CD4-positive, alpha-beta T cell treated with Interferon alpha-2 for 1 hour (primary cell): ENCODE measurements around the gene KRTAP4-16.
"Not testable (repeated sequence)": the region's sequence is repeated elsewhere in the genome, so short reads cannot be mapped to it uniquely, and the experiment has no call there.

ENCODE experiments used
- DNase-seq, 2 donors: peaks; one replicate each; pipeline ENCODE4 v3.0.0-alpha.2; 2020 to 2022

The KRTAP4-16 gene

DNA sequence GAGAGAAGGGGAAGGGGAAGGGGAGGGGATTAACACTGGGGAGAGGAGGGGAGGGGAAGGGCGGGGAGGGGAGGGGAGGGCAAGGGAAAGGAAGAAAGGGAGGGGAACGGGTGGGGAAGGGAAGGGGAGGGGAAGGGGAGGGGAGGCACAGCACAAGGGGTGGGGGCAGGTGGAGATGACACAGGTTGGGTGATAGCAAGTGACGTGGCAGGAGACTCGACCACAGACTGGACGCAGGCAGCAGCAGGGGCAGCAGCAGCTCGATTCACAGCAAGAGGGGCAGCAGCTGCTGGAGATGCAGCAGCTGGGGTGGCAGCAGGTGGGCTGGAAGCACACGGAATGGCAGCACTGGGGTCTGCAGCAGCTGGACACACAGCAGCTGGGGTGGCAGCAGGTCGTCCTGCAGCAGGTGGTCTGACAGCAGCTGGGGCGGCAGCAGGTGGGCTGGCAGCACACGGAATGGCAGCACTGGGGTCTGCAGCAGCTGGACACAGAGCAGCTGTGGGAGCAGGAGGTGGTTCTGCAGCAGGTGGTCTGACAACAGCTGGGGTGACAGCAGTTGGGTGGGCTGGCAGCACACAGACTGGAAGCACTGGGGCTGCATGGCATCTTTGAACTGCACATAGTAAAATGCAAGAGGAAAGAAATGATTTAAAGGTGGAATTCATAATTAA is at the start of gene KRTAP4-16:
TSS of gene KRTAP4-16 (minus strand) at position 624 of the 674 bp plus-strand sequence. CDS start at position 624, 0 bp downstream.
- no peak for DNase-seq

DNA sequence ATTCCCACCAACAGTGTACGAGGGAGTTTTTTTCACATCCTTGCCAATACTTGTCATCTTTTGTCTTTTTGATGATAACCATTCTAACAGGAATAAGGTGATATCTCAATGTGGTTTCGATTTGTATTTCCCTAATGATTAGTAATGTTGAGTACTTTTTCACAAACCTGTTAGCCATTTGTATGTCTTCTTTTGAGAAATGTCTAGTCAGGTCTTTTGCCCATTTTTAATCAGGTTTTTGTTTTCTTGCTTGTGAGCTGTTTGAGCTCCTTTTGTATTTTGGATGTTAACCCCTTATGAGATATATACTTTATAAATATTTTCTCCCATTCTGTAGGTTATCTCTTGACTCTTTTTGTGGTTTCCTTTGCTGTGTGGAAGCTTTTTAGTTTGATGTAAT is 49.5 kb upstream of the KRTAP4-16 start:
- DNase-seq = no peak

DNA sequence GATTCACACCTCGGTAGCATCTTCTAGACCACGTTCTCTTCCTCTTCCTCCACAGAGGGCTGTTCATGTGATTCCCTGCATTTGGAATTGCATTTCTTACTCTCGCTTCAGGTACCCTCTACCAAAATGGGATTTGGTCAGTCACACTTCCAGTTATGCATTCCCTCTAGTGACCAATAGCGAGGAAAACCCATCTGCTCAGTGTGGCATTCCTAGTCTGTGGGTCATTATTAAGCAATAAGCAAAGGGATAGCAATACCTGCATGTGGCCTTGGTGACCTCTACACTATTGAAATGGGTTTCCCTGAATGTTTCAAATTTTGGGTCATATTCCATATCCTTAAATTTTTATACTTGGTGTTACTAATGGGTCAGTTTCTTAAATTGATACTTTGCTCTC is 48.0 kb upstream of the KRTAP4-16 start:
- no peak for DNase-seq

DNA sequence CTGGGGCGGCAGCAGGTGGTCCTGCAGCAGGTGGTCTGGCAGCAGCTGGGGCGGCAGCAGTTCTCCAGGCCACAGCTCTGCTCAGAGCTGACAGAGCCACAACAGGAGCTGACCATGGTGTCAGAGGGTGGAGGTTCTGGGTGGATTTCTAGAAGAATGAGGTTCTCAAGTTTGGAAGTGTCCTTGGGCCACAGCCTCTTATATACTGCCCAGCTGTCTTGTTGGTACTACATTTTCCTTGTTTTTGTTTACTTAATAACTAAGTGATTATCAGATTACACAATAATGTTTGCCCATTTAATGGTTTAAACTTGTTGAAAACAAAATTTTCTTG is 47.6 kb upstream of the KRTAP4-16 start, which contains the start of gene KRTAP4-5:
TSS of gene KRTAP4-5 (minus strand) at position 174 of the 334 bp plus-strand sequence. CDS start at position 116, 58 bp downstream.
- DNase-seq = no peak

DNA sequence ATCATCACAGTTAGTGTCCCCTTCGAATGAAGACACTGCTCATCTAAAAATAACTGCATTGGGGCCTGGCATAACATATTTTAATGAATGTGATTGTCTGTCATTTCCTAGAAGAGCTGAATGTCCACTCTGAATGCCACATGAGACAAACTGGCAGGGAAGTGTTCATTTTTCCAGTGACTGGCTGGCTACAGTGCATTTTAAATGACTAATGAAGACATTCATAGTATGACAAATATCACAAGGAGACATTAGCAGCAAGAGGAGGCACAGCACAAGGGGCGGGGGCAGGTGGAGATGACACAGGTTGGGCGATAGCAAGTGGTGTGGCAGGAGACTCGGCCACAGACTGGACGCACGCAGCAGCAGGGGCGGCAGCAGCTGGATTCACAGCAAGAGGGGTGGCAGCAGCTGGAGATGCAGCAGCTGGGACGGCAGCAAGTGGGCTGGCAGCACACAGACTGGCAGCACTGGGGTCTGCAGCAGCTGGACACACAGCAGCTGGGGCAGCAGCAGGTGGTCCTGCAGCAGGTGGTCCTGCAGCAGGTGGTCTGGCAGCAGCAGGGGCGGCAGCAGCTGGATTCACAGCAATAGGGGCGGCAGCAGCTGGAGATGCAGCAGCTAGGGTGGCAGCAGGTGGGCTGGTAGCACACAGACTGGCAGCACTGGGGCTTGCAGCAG is 47.1 kb upstream of the KRTAP4-16 start:
- not testable (repeated sequence) for DNase-seq

DNA sequence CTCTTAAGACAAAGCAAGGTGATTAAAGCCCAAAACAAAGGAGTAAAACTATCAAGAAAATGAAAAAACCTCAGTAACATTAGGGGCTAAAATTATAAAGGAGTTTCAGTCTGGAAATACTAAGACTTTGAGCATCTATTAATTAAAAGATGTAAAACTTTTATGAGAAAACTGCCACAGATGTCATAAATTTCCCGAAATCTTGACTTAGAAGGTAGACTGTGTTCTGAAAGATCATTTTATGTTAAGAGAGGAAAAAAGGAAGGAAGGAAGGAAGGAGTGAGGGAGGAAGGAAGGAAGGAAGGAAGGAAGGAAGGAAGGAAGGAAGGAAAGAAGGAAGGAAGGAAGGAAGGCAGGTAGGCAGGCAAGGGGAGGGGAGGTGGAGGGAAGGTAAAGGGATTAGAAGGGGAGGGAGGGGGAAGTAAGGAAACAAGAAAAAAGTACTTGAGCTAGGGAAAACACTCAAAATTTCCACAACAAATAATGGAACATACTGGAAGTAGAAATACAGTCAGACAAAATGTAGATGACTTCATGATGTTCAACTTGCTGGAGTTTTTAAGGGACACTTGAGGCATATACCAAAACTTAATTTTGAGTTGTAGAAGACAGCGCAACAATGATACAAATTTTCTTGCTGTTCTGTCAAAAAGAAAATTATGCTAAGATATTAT is 45.7 kb upstream of the KRTAP4-16 start:
- no peak for DNase-seq

DNA sequence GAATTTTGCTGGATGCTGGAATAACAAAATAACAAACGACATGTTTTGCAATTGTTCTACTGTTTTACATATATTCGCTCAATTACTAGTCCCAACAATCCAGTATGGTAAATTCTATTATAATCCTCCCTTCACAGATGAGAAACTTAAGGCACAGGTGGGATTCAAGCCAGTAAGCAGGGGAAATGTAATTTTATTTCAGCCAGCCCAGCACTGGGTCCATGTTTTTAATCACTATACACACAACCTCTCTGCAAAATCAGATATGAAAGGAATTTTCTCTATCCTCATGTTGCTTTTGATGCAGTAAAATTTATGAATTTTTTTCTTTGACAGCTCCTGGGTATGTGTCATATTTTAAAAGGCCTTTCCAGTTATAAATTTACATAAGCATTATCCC is 43.3 kb upstream of the KRTAP4-16 start:
- no peak for DNase-seq

DNA sequence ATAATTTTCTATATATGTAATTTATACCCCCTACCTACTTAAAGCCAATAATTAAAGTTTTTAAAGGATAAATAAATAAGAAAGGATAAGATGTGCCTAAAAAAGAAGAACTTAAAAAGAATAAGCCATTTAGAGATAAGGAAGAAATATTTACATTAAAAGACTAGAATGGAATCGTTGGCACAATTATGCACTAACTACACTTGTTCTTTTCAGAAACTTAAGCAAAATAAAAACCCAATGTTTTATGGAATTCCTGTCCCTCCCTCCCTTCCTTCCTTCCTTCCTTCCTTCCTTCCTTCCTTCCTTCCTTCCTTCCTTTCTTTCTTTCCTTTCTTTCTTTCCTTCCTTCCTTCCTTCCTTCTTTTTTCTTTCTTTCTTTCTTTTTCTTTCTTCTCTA is 42.8 kb upstream of the KRTAP4-16 start:
- no peak for DNase-seq

DNA sequence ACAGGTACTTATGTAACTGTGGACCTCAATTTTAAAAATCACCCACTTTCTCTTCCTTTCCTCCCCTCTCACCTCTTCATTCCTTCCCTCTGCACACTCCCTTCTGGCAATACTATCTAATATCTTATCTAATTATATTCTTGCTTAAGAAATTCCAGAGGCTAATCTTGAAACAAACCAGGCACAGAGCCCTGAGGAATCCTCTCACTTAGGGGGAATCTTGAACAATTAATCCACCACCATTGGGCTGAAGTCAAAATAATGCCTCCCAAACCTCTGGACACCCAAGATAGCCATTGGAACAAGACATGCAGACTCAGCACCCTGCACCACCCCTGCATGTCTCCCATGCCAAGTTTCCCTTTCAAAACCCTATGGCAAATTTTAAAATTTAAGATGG is 39.4 kb upstream of the KRTAP4-16 start:
- DNase-seq = no peak

DNA sequence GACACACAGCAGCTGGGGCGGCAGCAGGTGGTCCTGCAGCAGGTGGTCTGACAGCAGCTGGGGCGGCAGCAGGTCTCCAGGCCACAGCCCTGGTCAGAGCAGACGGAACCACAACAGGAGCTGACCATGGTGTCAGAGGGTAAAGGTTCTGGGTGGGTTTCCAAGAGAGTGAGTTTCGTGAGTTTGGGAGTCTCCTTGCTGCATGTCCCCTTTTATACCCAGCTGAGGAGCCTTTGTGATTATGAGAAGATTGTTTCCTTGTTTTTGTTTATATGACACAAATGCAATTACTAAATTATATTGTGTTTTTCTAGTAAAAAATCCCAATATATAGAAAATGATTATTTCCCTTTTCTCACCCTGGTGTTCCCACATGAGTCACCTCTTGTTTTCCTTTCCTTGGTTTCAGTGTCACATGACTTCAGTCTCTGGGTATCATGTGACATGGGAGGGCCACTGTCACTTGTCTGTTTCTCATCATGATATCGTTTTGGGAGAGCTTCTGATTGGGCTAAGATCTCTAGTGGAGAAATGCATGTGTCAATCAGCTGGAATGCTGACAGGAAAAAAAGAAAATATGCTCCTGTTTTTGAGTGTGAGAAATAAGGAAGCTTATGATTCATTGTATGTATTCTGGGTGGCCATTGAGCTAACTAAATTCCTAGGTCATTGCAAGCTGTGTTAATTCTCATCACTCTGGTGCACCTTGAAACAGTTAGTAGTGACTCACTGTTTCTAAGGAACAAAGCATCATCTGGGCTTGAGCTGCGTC is 38.5 kb upstream of the KRTAP4-16 start, which contains the start of gene KRTAP4-6:
TSS of gene KRTAP4-6 (minus strand) at position 185 of the 772 bp plus-strand sequence. CDS start at position 128, 57 bp downstream.
- DNase-seq = no peak

DNA sequence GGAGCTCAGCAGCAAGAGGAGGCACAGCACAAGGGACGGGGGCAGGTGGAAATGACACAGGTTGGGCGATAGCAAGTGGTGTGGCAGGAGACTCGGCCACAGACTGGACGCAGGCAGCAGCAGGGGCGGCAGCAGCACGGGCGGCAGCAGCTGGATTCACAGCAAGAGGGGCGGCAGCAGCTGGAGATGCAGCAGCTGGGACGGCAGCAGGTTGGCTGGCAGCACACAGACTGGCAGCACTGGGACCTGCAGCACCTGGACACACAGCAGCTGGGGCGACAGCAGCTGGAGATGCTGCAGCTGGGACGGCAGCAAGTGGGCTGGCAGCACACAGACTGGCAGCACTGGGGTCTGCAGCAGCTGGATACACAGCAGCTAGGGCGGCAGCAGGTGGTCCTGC is 37.9 kb upstream of the KRTAP4-16 start:
- DNase-seq = not testable (repeated sequence)

DNA sequence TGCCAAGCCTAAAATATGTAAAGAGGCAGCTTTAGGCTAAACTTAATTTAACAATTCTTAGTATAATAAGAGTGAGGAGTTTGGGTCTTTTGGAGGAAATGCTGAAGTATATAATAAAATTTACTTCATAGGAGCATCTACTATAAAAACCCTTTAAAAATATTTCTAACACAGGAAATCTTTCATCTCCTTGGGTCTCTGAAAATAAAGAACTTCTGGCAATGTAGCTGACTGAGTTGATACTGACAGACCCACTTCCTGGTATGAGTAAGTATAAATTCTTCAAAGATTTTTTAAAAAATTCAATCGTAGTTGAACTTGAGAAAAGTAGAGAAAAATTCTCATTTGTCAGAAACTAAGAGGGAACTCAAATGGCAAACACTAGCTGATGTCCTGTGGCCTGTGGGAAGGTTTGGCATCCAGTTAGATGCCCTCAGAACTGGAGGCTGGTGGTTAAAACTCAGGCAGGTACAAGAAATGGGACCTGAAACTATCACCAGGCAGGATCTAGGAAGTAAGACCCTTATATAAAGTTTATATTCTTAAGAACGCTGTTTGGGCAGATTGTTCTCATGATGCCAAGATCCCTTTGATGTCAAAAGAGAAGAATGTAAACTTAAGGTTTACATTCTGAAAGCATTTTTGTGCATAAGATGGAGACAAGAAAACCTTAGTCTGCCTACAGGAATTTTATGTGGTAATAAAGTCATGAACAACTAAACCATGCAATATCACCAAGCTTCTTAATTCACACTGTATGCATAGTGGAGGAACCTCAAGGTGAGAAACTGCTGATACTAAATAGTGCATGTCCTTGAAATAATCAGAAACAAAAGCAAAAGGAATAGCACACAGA is 32.1 kb upstream of the KRTAP4-16 start:
- no peak for DNase-seq

DNA sequence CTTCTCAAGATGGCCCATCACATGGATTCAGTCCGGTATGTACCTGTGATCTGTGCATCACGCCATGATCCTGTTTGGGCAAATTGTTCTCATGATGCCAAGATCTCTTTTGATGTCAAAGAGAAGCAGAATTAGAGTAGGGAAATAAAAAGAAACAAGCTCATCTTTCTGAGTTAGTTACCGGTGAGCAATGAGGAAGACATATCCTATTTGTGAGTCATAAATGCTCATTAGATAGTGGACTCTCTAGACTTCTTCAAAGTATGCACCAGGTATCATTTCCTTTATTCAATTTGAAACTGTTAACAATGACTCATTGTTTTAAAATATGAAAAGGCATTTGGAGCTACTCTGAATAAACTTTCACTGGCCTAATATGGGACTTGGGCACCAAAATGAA is 30.0 kb upstream of the KRTAP4-16 start:
- no peak for DNase-seq

DNA sequence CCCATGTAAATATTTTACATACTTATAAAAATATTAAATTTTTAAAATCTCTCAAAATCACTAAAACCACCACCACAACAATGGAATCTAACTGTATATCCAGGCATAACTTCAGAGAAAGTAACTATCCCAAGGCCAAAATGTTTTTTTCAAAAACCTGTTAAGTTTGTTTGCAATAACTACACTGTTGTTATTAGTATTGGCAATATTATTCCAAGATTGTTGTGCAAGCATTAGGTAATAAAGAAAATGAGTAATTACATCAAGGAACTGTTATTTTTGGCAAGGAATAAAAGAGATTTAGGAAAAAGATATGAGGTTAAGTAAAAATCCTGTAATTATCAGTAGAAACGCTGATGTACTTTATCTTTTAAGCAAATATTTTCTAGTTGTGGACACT is 25.4 kb upstream of the KRTAP4-16 start:
- DNase-seq = no peak

DNA sequence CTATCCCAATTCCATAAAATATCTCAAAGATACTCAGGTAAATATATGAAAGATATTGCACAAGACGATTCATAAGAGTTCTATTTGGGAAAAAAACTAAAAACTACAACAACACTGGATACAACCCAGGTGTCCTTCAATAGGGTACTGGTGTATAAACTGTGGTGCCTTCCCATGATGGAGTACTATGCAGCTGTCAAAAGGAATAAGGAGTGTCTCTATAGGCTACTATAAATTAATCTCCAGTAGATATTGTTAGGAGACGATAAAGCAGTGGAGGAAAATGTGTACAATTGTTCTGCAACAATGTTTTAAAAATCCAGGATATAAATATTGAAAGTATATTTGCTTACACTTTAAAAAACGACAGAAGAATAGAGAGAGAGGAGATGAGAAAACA is 24.4 kb upstream of the KRTAP4-16 start:
- DNase-seq = no peak

DNA sequence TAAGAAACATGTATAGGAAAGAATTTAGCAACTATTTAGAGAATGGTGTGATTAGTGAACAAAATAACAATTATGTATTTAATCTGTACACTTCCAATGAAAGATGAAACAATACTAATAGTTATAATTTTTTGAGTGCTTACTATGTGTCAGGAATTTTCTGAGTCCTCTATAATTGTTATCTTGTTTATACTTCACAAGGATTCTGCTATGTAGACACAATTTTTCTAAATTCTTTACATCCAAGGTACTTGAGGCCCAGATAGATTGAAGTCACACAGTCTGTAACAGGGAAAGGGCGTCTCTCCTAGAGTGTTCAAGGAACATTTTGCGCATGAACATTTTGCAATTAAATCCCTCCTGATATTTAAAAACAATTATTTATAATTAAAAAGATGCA is 23.1 kb upstream of the KRTAP4-16 start:
- no peak for DNase-seq

DNA sequence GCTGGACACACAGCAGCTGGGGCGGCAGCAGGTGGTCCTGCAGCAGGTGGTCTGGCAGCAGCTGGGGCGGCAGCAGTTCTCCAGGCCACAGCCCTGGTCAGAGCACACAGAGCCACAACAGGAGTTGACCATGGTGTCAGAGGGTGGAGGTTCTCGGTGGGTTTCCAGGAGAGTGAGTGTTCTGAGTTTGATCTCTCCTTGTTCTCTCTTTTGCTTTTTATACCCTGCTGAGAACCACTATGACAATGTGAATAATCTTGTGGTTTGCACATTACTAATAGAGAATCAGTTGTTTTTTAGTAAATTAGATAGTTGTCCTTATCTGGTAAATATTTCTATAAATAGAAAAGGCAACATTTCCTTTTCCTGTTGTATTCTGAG is 22.0 kb upstream of the KRTAP4-16 start, which contains the start of gene KRTAP4-12:
TSS of gene KRTAP4-12 (minus strand) at position 192 of the 381 bp plus-strand sequence. CDS start at position 132, 60 bp downstream.
- not testable (repeated sequence) for DNase-seq

DNA sequence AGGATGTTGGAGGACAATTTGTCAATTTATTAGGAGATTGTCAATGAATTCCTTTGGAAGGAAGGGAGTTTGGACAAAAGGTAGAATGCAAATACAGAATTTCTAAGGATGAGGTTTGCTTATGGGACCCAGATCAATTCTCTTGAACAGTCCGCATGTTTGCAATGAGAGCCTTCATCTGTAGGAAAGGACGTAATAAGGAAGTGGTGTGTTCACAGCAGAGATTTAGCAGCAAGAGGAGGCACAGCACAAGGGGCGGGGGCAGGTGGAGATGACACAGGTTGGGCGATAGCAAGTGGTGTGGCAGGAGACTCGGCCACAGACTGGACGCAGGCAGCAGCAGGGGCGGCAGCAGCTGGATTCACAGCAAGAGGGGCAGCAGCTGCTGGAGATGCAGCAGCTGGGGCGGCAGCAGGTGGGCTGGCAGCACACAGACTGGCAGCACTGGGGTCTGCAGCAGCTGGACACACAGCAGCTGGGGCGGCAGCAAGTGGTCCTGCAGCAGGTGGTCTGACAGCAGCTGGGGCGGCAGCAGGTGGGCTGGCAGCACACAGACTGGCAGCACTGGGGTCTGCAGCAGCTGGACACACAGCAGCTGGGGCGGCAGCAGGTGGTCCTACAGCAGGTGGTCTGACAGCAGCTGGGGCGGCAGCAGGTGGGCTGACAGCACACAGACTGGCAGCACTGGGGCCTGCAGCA is 21.4 kb upstream of the KRTAP4-16 start:
- DNase-seq = not testable (repeated sequence)

DNA sequence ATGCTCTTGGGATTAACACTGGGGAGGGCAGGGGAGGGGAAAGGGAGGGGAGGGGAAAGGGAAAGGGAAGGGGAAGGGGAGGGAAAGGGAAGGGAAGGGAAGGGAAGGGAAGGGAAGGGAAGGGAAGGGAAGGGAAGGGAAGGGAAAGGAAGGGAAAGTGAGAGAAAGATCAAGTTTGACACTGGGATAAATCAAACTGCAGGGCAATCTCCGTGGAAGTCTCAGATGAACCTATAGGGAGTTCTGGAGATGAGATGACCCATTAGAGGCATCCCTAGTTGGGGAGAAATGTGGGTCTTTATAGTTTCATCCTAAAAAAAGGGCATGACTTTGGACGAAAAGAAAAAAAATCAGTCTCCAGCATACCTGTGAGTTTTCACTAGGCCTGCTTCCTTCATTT is 19.7 kb upstream of the KRTAP4-16 start:
- no peak for DNase-seq

DNA sequence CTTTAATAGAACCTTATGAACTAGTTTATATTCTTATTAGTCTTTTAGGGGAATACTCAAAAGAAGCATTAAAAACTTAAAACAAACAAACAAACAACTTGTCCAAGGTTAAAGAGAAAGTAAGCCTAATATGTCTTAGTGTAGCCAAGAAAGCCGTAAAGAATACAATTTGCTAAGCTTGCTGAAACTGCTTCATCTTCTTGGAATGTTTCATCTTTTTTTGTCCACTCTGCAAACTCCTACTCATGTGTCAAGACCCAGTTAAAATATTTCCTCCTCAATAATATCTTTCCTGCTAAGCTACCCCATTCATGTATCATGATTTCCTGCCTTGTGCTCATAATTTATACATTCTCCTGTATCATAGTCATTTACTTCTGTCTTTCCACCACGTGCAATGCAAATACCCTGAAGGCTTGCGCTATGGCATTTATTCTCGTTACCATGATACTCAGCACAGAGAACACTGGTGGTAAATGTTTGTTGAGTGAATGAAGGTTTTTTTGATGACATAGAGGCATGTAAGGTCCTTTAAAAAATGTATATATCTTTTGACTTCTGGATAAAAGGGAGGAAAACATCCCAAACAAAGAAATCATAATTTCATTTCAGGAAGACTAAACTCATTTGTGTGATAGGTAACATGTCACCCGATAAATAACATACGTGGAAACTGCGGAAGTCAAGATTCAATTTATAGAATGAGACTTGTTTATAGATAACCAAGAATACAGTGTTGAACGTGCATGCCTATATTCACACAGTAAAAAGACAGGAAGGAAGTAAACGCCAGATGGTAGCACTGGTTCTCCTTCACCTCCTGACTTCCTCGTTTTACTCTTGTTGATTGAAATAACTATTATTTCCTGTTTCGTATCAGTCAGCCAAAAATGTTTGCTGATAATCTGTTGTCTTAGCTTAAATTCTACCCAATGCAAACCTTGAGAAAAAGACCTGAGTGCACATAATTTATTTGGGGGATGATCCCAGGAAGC is 18.0 kb upstream of the KRTAP4-16 start:
- peak; percentile 24 to 35 for DNase-seq
